HEK293T (cell line): ENCODE measurements around the gene APPBP2.

Experiments
- CTCF ChIA-PET: fragments of 350-600 bp; formaldehyde crosslinking; extraction: SDS; loops from one replicate; lab custom pipeline; 2021; ENCODE audit warnings: antibody characterized with exemption, inconsistent platforms; lab: Yijun Ruan, JAX
- POLR2A ChIA-PET: fragments of 350-600 bp; formaldehyde crosslinking; extraction: SDS; loops from one replicate; lab custom pipeline; 2020; ENCODE audit warnings: antibody characterized with exemption, inconsistent platforms; lab: Yijun Ruan, JAX
- DNase-seq: peaks from one replicate; pipeline ENCODE4 v3.0.0; 2012; ENCODE audit warnings: mixed read lengths; ENCODE audit errors: extremely low spot score
- ARNT ChIP-seq: fragments of 450-650 bp; IDR thresholded peaks from 2 replicates; pipeline ENCODE4 v1.6.1; 2017; ENCODE audit warnings: mild to moderate bottlenecking
- BHLHE40 ChIP-seq: fragments of 450-650 bp; IDR thresholded peaks from 2 replicates; pipeline ENCODE4 v1.6.1; 2016; ENCODE audit warnings: mild to moderate bottlenecking, moderate library complexity, borderline replicate concordance
- CTBP1 ChIP-seq: fragments of 450-650 bp; IDR thresholded peaks from 2 replicates; pipeline ENCODE4 v1.6.1; 2016; ENCODE audit warnings: borderline replicate concordance
- ELF4 ChIP-seq: fragments of 450-650 bp; IDR thresholded peaks from 2 replicates; pipeline ENCODE4 v1.6.1; 2017; ENCODE audit warnings: antibody characterized with exemption
- FOXA1 ChIP-seq: fragments of 450-650 bp; IDR thresholded peaks from 2 replicates; pipeline ENCODE4 v1.6.1; 2016; ENCODE audit warnings: mild to moderate bottlenecking
- FOXK2 ChIP-seq: fragments of 450-650 bp; IDR thresholded peaks from 2 replicates; pipeline ENCODE4 v1.6.1; 2016; ENCODE audit warnings: mild to moderate bottlenecking
- HDGF ChIP-seq: fragments of 450-650 bp; IDR thresholded peaks from 2 replicates; pipeline ENCODE4 v1.6.1; 2017; ENCODE audit warnings: antibody characterized with exemption, borderline replicate concordance
- L3MBTL2 ChIP-seq: fragments of 450-650 bp; conservative IDR thresholded peaks from 2 replicates; pipeline ENCODE4 v1.6.1; 2016; ENCODE audit warnings: mild to moderate bottlenecking
- LEF1 ChIP-seq: fragments of 450-650 bp; IDR thresholded peaks from 2 replicates; pipeline ENCODE4 v1.6.1; 2017; ENCODE audit warnings: mild to moderate bottlenecking, borderline replicate concordance
- SP1 ChIP-seq: fragments of 450-650 bp; IDR thresholded peaks from 2 replicates; pipeline ENCODE4 v1.6.1; 2017
- TARDBP ChIP-seq: fragments of 450-650 bp; IDR thresholded peaks from 2 replicates; pipeline ENCODE4 v1.6.1; 2016
- TF ChIP-seq, protein P1 (sequence below): fragments of 450-650 bp; IDR thresholded peaks from 2 replicates; pipeline ENCODE4 v1.6.1; 2016

Gene APPBP2

DNA sequence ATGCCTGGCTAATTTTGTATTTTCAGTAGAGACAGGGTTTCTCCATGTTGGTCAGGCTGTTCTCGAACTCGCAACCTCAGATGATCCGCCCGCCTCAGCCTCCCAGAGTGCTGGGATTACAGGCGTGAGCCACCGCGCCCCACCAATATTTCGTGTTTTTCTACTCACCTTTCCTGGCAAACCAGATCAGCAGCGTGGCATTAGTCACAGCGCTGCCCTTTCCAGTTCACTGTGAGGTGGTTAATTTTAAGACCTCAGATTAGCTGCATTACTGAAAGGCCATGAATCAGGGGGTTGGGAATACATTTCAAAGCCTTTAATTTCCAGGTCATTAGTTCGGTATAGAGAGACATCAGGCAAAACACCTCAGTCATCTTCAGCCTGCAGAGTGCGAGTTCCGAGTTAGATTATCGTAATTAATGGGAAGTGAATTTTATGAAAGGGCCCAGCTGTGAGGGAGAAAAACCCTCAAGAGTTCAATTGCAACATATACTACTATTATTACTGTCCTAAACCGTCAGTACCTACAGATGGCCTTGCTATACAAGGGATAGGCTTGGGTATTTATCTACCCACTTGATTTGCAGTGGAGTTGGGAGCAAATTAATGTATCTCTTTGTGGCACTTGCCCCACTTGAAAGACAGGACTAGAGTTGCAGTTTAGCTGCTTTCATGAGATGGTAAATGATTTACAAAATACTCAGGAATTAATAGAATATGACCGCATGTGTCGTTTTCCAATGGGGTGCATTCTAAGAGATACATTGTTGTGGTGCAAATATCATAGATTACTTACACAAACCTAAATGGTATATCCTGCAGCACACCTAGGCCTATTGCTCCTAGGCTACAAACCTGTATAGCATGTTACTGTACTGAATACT, 132.0 kb downstream of the APPBP2 start:
- CTCF ChIA-PET = no interaction called here

More for the DNA sequence above, 132.0 kb downstream of the APPBP2 start:
- DNase-seq = no peak
- TF ChIP-seq BHLHE40 (no peak), FOXK2 (no peak), CTBP1 (no peak), TARDBP (no peak), SP1 (no peak), FOXA1 (no peak), L3MBTL2 (no peak), HDGF (no peak), ELF4 (no peak), LEF1 (no peak), ARNT (no peak)
- TF ChIP-seq, protein P1, sequence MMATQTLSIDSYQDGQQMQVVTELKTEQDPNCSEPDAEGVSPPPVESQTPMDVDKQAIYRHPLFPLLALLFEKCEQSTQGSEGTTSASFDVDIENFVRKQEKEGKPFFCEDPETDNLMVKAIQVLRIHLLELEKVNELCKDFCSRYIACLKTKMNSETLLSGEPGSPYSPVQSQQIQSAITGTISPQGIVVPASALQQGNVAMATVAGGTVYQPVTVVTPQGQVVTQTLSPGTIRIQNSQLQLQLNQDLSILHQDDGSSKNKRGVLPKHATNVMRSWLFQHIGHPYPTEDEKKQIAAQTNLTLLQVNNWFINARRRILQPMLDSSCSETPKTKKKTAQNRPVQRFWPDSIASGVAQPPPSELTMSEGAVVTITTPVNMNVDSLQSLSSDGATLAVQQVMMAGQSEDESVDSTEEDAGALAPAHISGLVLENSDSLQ = no peak
- POLR2A ChIA-PET = no interaction called here
